Astrocyte (in vitro differentiated cells and primary cell): ENCODE measurements around the gene PPP2R2D. TPM values are rescaled to one million over a fixed set of nuclear protein-coding genes. Genes with fewer than 3 reads are reported as not detected.

Experiments used
- DNase-seq: peaks from one replicate; pipeline ENCODE4 v3.0.0-alpha.2; 2010; ENCODE audit warnings: low read depth
- FAIRE-seq: peaks from 2 replicates; lab custom pipeline; 2011; peaks lifted over from hg19 to GRCh38; lab: Jason Lieb, UNC
- H2AFZ ChIP-seq: 2 replicates; pipeline ENCODE4 v1.6.0; 2012; ENCODE audit warnings: low read depth, low read length, inconsistent platforms
- H3K27ac ChIP-seq: 2 replicates; pipeline ENCODE4 v1.5.1; 2011; ENCODE audit warnings: low read depth, low read length, inconsistent platforms
- H3K27me3 ChIP-seq: 2 replicates; pipeline ENCODE4 v1.6.0; 2011; ENCODE audit warnings: low read length, inconsistent platforms; ENCODE audit not compliant: insufficient read depth
- H3K36me3 ChIP-seq: 2 replicates; pipeline ENCODE4 v1.5.1; 2011; ENCODE audit warnings: low read length, inconsistent platforms; ENCODE audit not compliant: insufficient read depth
- H3K4me1 ChIP-seq: 2 replicates; pipeline ENCODE4 v1.5.1; 2011; ENCODE audit warnings: low read length, inconsistent platforms; ENCODE audit not compliant: insufficient read depth
- H3K4me2 ChIP-seq: 2 replicates; pipeline ENCODE4 v1.6.0; 2012; ENCODE audit warnings: low read length, inconsistent platforms
- H3K4me3 ChIP-seq: 2 replicates; pipeline ENCODE4 v1.5.1; 2011; ENCODE audit warnings: low read depth, mild to moderate bottlenecking, low read length, inconsistent platforms; ENCODE audit not compliant: insufficient read depth
- H3K79me2 ChIP-seq: 2 replicates; pipeline ENCODE4 v1.6.0; 2012; ENCODE audit warnings: mild to moderate bottlenecking, low read length, inconsistent platforms; ENCODE audit not compliant: insufficient read depth
- H3K9ac ChIP-seq: 2 replicates; pipeline ENCODE4 v1.6.0; 2012; ENCODE audit warnings: mild to moderate bottlenecking, low read length, inconsistent platforms
- H3K9me3 ChIP-seq: 2 replicates; pipeline ENCODE4 v1.5.1; 2012; ENCODE audit warnings: low read depth, mild to moderate bottlenecking, low read length, inconsistent platforms; ENCODE audit not compliant: insufficient read depth
- H4K20me1 ChIP-seq: 2 replicates; pipeline ENCODE4 v1.6.0; 2012; ENCODE audit warnings: low read length, inconsistent platforms; ENCODE audit not compliant: insufficient read depth
- H3K27ac Mint-ChIP-seq: one replicate; pipeline ENCODE4 v1.8.0; 2021; ENCODE audit warnings: mild to moderate bottlenecking, mixed read lengths; ENCODE audit not compliant: unreplicated experiment
- H3K27me3 Mint-ChIP-seq: one replicate; pipeline ENCODE4 v1.8.0; 2021; ENCODE audit warnings: low read depth, mixed read lengths; ENCODE audit not compliant: unreplicated experiment
- H3K36me3 Mint-ChIP-seq: one replicate; pipeline ENCODE4 v1.8.0; 2021; ENCODE audit warnings: low read depth, mixed read lengths; ENCODE audit not compliant: unreplicated experiment
- H3K4me1 Mint-ChIP-seq: one replicate; pipeline ENCODE4 v1.8.0; 2021; ENCODE audit warnings: low read depth, mixed read lengths; ENCODE audit not compliant: unreplicated experiment
- H3K4me3 Mint-ChIP-seq: one replicate; pipeline ENCODE4 v1.8.0; 2021; ENCODE audit warnings: mild to moderate bottlenecking, moderate library complexity, mixed read lengths; ENCODE audit not compliant: unreplicated experiment
- H3K9me3 Mint-ChIP-seq: one replicate; pipeline ENCODE4 v1.8.0; 2021; ENCODE audit warnings: mild to moderate bottlenecking, mixed read lengths; ENCODE audit not compliant: unreplicated experiment
- CTCF ChIP-seq: IDR thresholded peaks from 2 replicates; pipeline ENCODE4 v1.5.1; 2011; ENCODE audit warnings: low read depth, mild to moderate bottlenecking, inconsistent platforms, low read length, moderate library complexity; ENCODE audit not compliant: insufficient read depth
- EZH2 ChIP-seq: IDR thresholded peaks from 2 replicates; pipeline ENCODE4 v1.6.1; 2012; ENCODE audit warnings: mild to moderate bottlenecking, low read length, inconsistent platforms; ENCODE audit not compliant: insufficient read depth
- total RNA-seq: library from RNA; stranded (reverse); gene quantifications from 2 replicates; pipeline ENCODE4 v1.2.1, GENCODE V29; 2021

Gene PPP2R2D
- total RNA-seq, 1 donor from 2014 or later = 32.5 TPM

- H3K79me2 ChIP-seq = peaks cover 100% of the 10 kb centered on the region
- no peaks in the 10 kb centered on the region for H3K27me3 ChIP-seq
- H3K4me3 ChIP-seq = no peak overlapping the region
- no peak overlapping the region for H3K4me2 ChIP-seq
- H3K4me3 Mint-ChIP-seq = no peak overlapping the region
- peaks cover 33% of the 10 kb centered on the region for H3K4me1 Mint-ChIP-seq
- H3K9me3 Mint-ChIP-seq = no peaks in the 10 kb centered on the region
- H4K20me1 ChIP-seq = peaks cover 93% of the 10 kb centered on the region
- no peak for DNase-seq
- no peak for TF ChIP-seq CTCF
- TF ChIP-seq EZH2 = no peak
- no peaks in the 10 kb centered on the region for H3K27me3 Mint-ChIP-seq
- no peak overlapping the region for H3K9ac ChIP-seq
- no peak overlapping the region for H2AFZ ChIP-seq
- H3K27ac ChIP-seq = no peak overlapping the region
- no peaks in the 10 kb centered on the region for H3K9me3 ChIP-seq
- H3K36me3 Mint-ChIP-seq = peaks cover 15% of the 10 kb centered on the region
- H3K4me1 ChIP-seq = peaks cover 18% of the 10 kb centered on the region
- H3K36me3 ChIP-seq = no peaks in the 10 kb centered on the region
- no peak for FAIRE-seq
- no peak overlapping the region for H3K27ac Mint-ChIP-seq
Measured at GRCh38 chr10:131925011-131925649, 24.3 kb downstream of the PPP2R2D start.

DNA sequence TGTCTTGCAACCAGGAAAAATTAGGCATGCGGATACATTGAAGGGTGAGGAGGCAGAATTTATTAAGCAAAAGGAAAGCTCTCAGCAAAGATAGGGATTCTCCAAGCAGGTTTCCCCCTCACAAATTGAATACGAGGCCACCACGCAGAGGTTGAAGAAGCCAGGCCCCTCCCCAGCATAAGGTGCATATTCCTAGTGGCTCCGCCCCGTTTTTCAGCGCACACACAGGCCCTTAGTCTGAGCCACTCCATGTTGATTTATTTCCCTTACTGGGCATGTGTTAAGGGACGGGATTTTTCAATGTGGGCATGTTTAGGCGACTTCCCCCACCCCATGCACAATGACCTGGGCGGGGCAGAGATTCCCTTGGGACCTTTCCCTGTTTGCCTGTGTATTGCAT lies 24.9 kb downstream of the PPP2R2D start:
- no peaks in the 10 kb centered on the region for H3K36me3 ChIP-seq
- Mint-ChIP-seq H3K27me3 (no peaks in the 10 kb centered on the region), H3K36me3 (peaks cover 17% of the 10 kb centered on the region), H3K4me3 (no peak overlapping the region), H3K4me1 (peaks cover 39% of the 10 kb centered on the region), H3K9me3 (no peaks in the 10 kb centered on the region), H3K27ac (no peak overlapping the region)
- FAIRE-seq (no peak), DNase-seq (no peak)
- peaks cover 18% of the 10 kb centered on the region for H3K4me1 ChIP-seq
- no peak overlapping the region for H3K4me2 ChIP-seq
- H3K4me3 ChIP-seq = no peak overlapping the region
- no peaks in the 10 kb centered on the region for H3K27me3 ChIP-seq
- H4K20me1 ChIP-seq = peaks cover 93% of the 10 kb centered on the region
- H3K79me2 ChIP-seq = peaks cover 100% of the 10 kb centered on the region
- no peak overlapping the region for H3K27ac ChIP-seq
- no peaks in the 10 kb centered on the region for H3K9me3 ChIP-seq
- no peak for TF ChIP-seq CTCF
- no peak for TF ChIP-seq EZH2
- H3K9ac ChIP-seq = no peak overlapping the region
- no peak overlapping the region for H2AFZ ChIP-seq

GRCh38 chr10:131926253-131926652 lies 25.4 kb downstream of the PPP2R2D start:
- no peak for DNase-seq
- Histone ChIP-seq H4K20me1 (peaks cover 93% of the 10 kb centered on the region), H3K9ac (no peak overlapping the region), H3K4me1 (peaks cover 18% of the 10 kb centered on the region), H3K4me3 (no peak overlapping the region), H3K27ac (no peak overlapping the region), H3K4me2 (no peak overlapping the region), H3K9me3 (no peaks in the 10 kb centered on the region), H3K36me3 (no peaks in the 10 kb centered on the region), H3K79me2 (peaks cover 100% of the 10 kb centered on the region), H2AFZ (no peak overlapping the region), H3K27me3 (no peaks in the 10 kb centered on the region)
- TF ChIP-seq EZH2 (no peak), CTCF (no peak)
- H3K4me3 Mint-ChIP-seq = no peak overlapping the region
- no peak for FAIRE-seq
- peaks cover 17% of the 10 kb centered on the region for H3K36me3 Mint-ChIP-seq
- H3K27me3 Mint-ChIP-seq = no peaks in the 10 kb centered on the region
- H3K27ac Mint-ChIP-seq = no peak overlapping the region
- H3K9me3 Mint-ChIP-seq = no peaks in the 10 kb centered on the region
- H3K4me1 Mint-ChIP-seq = peaks cover 40% of the 10 kb centered on the region
